Esophagus muscularis mucosa (tissue), 4 donors: Measurements from ENCODE around the gene KRTAP29-1. TPM values are rescaled to one million over a fixed set of nuclear protein-coding genes. Genes with fewer than 3 reads are reported as not detected.
"Not testable (repeated sequence)": the region's sequence is repeated elsewhere in the genome, so short reads cannot be mapped to it uniquely, and the experiment has no call there.

ENCODE experiments used
- DNase-seq: peaks from one replicate; pipeline ENCODE4 v3.0.0-alpha.2; 2017; ENCODE audit errors: extremely low spot score
- H3K27ac ChIP-seq, 4 donors: fragments of 200-600 bp; sonication (generic); replicated peaks in 1 of 4; 1 replicate in 3 of 4; 2 replicates in 1 of 4; pipeline ENCODE4 v1.5.1; 2016 to 2019; ENCODE audit warnings: mild to moderate bottlenecking in 1 of 4
- H3K27me3 ChIP-seq, 4 donors: fragments of 200-600 bp; sonication (generic); one replicate each; pipeline versions ENCODE4 v1.5.1 to v1.6.0; 2016 to 2019
- H3K36me3 ChIP-seq, 4 donors: fragments of 200-600 bp; sonication (generic); one replicate each; pipeline ENCODE4 v1.5.1; 2016 to 2019
- H3K4me1 ChIP-seq, 4 donors: fragments of 200-600 bp; sonication (generic); one replicate each; pipeline ENCODE4 v1.5.1; 2016 to 2019
- H3K4me3 ChIP-seq, 4 donors: fragments of 200-600 bp; sonication (generic); 1 replicate in 2 of 4; 2 replicates in 2 of 4; pipeline ENCODE4 v1.5.1; 2016 to 2019; ENCODE audit warnings: mild to moderate bottlenecking in 4 of 4, moderate library complexity in 1 of 4
- H3K9me3 ChIP-seq, 4 donors: fragments of 200-600 bp; sonication (generic); 1 replicate in 3 of 4; 2 replicates in 1 of 4; pipeline ENCODE4 v1.5.1; 2016 to 2019
- CTCF ChIP-seq, 3 experiments: fragments of 200-600 bp in 2 of 3; fragments of 450-650 bp in 1 of 3; sonication (generic) in 2 of 3; IDR thresholded peaks; one replicate each; pipeline ENCODE4 v1.5.1; 2017 to 2019; ENCODE audit warnings: antibody characterized with exemption in 3 of 3, mild to moderate bottlenecking in 2 of 3, moderate library complexity in 1 of 3
- EP300 ChIP-seq: sonication (generic); formaldehyde crosslinking; IDR thresholded peaks from one replicate; pipeline ENCODE4 v1.6.1; 2017; ENCODE audit warnings: antibody characterized with exemption
- POLR2A ChIP-seq: fragments of 450-650 bp; IDR thresholded peaks from one replicate; pipeline ENCODE4 v1.6.1; 2017; ENCODE audit warnings: antibody characterized with exemption, moderate library complexity, mild to moderate bottlenecking, low read depth
- POLR2AphosphoS5 ChIP-seq, 2 donors: sonication (generic); formaldehyde crosslinking; IDR thresholded peaks; one replicate each; pipeline ENCODE4 v1.6.1; 2017; ENCODE audit warnings: antibody characterized with exemption in 2 of 2
- WGBS: methylation state at CpG from one replicate; pipeline ENCODE4 v1.1.5; 2018; 5-methylcytosine and 5-hydroxymethylcytosine counted together
- intact Hi-C: fragments of 100-400 bp; cut with DNase I; formaldehyde crosslinking; loops from one replicate; pipeline ENCODE4 v1.15.1; 2023
- total RNA-seq, 4 donors: library from RNA; depleted of rRNA; stranded (reverse); fragments of >200 nt; gene quantifications; one replicate each; pipeline versions ENCODE4 v1.1.0 to v1.2.1, GENCODE V29; 2016

Gene KRTAP29-1
- total RNA-seq, 4 donors from 2014 or later = not detected

GRCh38 chr17:41284546-41284945 lies 18.1 kb downstream of the KRTAP29-1 start:
- no peak for DNase-seq
- 19% methylated on average over 2 of the region's 2 CpGs for WGBS
- Histone ChIP-seq H3K27ac (no peak overlapping the region), H3K27me3 (peaks cover 0 to 4% (median 0%) of the 10 kb centered on the region in 4 donors), H3K4me3 (no peak overlapping the region), H3K9me3 (no peaks in the 10 kb centered on the region), H3K36me3 (no peaks in the 10 kb centered on the region), H3K4me1 (peaks cover 0 to 11% (median 10%) of the 10 kb centered on the region in 4 donors)
- no peak for TF ChIP-seq POLR2A
- no peak for TF ChIP-seq POLR2AphosphoS5 (IDR thresholded peaks at IDR 0.05)
- TF ChIP-seq CTCF (IDR thresholded peaks at IDR 0.05) = no peak
- no peak for TF ChIP-seq EP300
- intact Hi-C loops = no loop called here

DNA sequence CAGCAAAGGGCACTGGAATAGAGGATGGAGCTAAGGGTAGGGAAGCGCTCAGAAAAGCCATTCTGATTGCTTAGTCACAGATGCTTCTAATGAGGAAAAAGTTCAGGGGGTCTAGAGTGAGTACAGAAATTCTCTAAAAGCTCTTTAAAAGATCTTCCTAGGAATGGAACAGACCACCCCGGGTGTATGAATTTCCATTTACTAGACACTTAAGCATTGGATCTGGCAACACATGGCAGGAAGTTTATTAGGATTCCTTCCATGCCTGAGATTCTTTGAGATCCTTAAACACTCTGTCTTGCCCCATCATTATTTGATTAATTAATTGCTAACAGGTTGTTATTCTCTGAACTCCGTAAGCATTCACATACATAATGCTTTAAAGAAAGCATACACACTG lies 18.6 kb downstream of the KRTAP29-1 start:
- H3K4me3 ChIP-seq = no peak overlapping the region
- no peak for DNase-seq
- no peak overlapping the region for H3K27ac ChIP-seq
- intact Hi-C loops = no loop called here
- WGBS = 36% methylated on average over 3 of the region's 3 CpGs
- no peak for TF ChIP-seq POLR2A
- no peak for TF ChIP-seq POLR2AphosphoS5 (IDR thresholded peaks at IDR 0.05)
- TF ChIP-seq EP300 = no peak
- TF ChIP-seq CTCF (IDR thresholded peaks at IDR 0.05) = no peak
- no peaks in the 10 kb centered on the region for H3K36me3 ChIP-seq
- H3K9me3 ChIP-seq = no peaks in the 10 kb centered on the region
- peaks cover 0 to 11% (median 10%) of the 10 kb centered on the region in 4 donors for H3K4me1 ChIP-seq
- H3K27me3 ChIP-seq = peaks cover 0 to 4% (median 0%) of the 10 kb centered on the region in 4 donors

DNA sequence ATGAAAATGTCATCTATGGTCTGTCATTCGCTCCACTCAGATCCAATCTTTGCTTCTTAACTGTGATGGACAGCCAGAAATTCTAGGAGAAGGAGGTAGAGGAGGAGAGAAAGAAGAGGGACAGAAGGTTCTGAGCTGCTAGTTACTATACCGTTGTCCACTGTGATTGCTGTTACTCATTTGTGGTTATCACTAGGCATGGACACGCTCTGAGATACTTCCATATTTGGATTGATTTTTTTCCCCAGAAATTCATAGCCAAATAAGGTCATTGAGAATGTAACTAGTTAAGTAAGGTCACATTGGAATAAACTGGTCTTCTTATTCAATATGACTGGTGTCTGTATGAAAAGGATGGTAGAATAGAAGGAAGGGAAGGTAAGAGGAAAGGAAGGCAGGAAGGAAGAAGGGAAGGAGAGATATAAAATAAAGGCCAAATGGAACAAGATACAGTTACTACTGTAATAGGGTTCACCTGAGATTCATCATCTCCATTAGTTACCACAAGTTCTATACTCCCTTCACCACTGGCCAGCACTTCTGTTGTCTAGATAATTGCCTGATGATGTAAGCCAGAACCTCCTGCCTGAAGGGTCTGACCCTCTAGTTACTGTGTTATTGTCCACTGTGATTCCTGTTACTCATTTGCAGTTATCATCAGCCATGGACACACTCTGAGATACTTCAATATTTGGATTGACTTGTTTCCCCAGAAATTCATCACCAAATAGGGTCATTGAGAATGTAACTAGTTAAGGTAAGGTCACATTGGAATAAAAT lies 24.3 kb downstream of the KRTAP29-1 start:
- TF ChIP-seq POLR2A (no peak), CTCF (IDR thresholded peaks at IDR 0.05) (no peak), POLR2AphosphoS5 (IDR thresholded peaks at IDR 0.05) (no peak), EP300 (no peak)

DNA sequence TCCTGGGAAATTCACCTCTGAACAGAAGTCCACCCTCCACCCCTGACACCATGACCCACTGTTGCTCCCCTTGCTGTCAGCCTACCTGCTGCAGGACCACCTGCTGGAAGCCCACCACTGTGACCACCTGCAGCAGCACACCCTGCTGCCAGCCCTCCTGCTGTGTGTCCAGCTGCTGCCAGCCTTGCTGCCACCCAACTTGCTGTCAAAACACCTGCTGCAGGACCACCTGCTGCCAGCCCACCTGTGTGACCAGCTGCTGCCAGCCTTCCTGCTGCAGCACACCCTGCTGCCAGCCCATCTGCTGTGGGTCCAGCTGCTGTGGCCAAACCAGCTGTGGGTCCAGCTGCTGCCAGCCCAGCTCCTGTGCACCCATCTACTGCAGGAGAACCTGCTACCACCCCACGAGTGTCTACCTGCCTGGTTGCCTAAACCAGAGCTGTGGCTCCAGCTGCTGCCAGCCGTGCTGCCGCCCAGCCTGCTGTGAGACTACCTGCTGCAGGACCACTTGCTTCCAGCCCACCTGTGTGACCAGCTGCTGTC lies 26.9 kb downstream of the KRTAP29-1 start, which contains the start of gene KRTAP9-7:
KRTAP9-7 (plus strand) TSS at position 51 of the 543 bp plus-strand sequence; CDS start at position 51, 0 bp downstream.
- intact Hi-C loops = not testable (repeated sequence)

More for the DNA sequence above, 24.3 kb downstream of the KRTAP29-1 start:
- no peaks in the 10 kb centered on the region for H3K36me3 ChIP-seq
- peaks cover 0 to 10% (median 2%) of the 10 kb centered on the region in 4 donors for H3K27me3 ChIP-seq
- no peak overlapping the region for H3K4me3 ChIP-seq
- H3K9me3 ChIP-seq = no peaks in the 10 kb centered on the region
- 85% methylated on average over 3 of the region's 3 CpGs for WGBS
- no peak for DNase-seq
- H3K4me1 ChIP-seq = no peaks in the 10 kb centered on the region
- intact Hi-C loops = no loop called here
- no peak overlapping the region for H3K27ac ChIP-seq

GRCh38 chr17:41271858-41272257 lies 30.8 kb downstream of the KRTAP29-1 start:
- no peak overlapping the region for H3K4me3 ChIP-seq
- DNase-seq = no peak
- H3K27me3 ChIP-seq = peaks cover 0 to 10% (median 0%) of the 10 kb centered on the region in 4 donors
- H3K27ac ChIP-seq = no peak overlapping the region
- TF ChIP-seq POLR2AphosphoS5 (IDR thresholded peaks at IDR 0.05) = no peak
- TF ChIP-seq CTCF (IDR thresholded peaks at IDR 0.05) = no peak
- TF ChIP-seq POLR2A = no peak
- no peak for TF ChIP-seq EP300
- no peaks in the 10 kb centered on the region for H3K4me1 ChIP-seq
- 88% methylated on average over 1 of the region's 1 CpG for WGBS
- intact Hi-C loops = no loop called here
- no peaks in the 10 kb centered on the region for H3K9me3 ChIP-seq
- no peaks in the 10 kb centered on the region for H3K36me3 ChIP-seq

More for the DNA sequence above, 26.9 kb downstream of the KRTAP29-1 start, which contains the start of gene KRTAP9-7:
- not testable (repeated sequence) for DNase-seq, H3K9me3 ChIP-seq, H3K4me1 ChIP-seq, H3K4me3 ChIP-seq, H3K36me3 ChIP-seq, H3K27ac ChIP-seq, H3K27me3 ChIP-seq
- WGBS = 89% methylated on average over 3 of the region's 3 CpGs

DNA sequence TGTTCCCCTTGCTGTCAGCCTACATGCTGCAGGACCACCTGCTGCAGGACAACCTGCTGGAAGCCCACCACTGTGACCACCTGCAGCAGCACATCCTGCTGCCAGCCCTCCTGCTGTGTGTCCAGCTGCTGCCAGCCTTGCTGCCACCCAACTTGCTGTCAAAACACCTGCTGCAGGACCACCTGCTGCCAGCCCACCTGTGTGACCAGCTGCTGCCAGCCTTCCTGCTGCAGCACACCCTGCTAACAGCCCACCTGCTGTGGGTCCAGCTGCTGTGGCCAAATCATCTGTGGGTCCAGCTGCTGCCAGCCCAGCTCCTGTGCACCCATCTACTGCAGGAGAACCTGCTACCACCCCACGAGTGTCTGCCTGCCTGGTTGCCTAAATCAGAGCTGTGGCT lies 31.3 kb downstream of the KRTAP29-1 start:
- H3K36me3 ChIP-seq, DNase-seq, H3K27ac ChIP-seq, intact Hi-C loops, H3K4me3 ChIP-seq, H3K27me3 ChIP-seq, H3K9me3 ChIP-seq, H3K4me1 ChIP-seq: not testable (repeated sequence)
- WGBS = no CpG with 5 or more reads among the region's 1 CpG
